H1 (cell line): ENCODE results near the gene ASS1. TPM values are rescaled to one million over a fixed set of nuclear protein-coding genes. Genes with fewer than 3 reads are reported as not detected.

Experiments used
- CREB1 ChIP-seq: IDR thresholded peaks from 2 replicates; pipeline ENCODE4 v1.6.1; 2012; ENCODE audit warnings: inconsistent platforms
- RBBP5 ChIP-seq: IDR thresholded peaks from 2 replicates; pipeline ENCODE4 v1.7.1; 2012; ENCODE audit warnings: low read depth, mild to moderate bottlenecking, inconsistent platforms, low read length, moderate library complexity, borderline replicate concordance
- RFX5 ChIP-seq: IDR thresholded peaks from 2 replicates; pipeline ENCODE4 v1.6.1; 2011; ENCODE audit warnings: low read depth, low read length, improper control_type of control experiment, borderline replicate concordance
- polyA plus RNA-seq, 7 experiments: library from polyadenylated mRNA; depleted of rRNA in 3 of 7; stranded (reverse) in 5 of 7; unstranded in 2 of 7; fragments of >200 nt in 5 of 7; fragments of 200-250 nt in 2 of 7; gene quantifications; 1 replicate in 5 of 7; 2 replicates in 1 of 7; 4 replicates in 1 of 7; pipeline versions ENCODE4 v1.2.1 to v1.2.3, GENCODE V29; 2011 to 2013; ENCODE audit warnings: missing spikeins in 2 of 7, mixed read lengths in 2 of 7
- total RNA-seq: library from RNA; stranded (reverse); fragmentation: NEBNext Ultra II Directional; extraction: Animal tissue kit (Norgen Biotek cat#: 25700); gene quantifications from 2 replicates; pipeline ENCODE4 v1.2.1, GENCODE V29; 2021

ASS1 gene
- total and polyA plus RNA-seq, 2 of the 8 experiments (the other 6 are each of a cell fraction or from before 2014, with no cell fraction given) = 108 to 296 TPM

- TF ChIP-seq RBBP5 = no peak
- TF ChIP-seq RFX5 = no peak
- no peak for TF ChIP-seq CREB1
- TF ChIP-seq, all 59 proteins: peak for 0
These were observed 33.2 kb upstream of the ASS1 start (continued) for GRCh38 chr9:130411566-130411915.
